Measurements from ENCODE around the gene HPN.

Gene HPN

DNA sequence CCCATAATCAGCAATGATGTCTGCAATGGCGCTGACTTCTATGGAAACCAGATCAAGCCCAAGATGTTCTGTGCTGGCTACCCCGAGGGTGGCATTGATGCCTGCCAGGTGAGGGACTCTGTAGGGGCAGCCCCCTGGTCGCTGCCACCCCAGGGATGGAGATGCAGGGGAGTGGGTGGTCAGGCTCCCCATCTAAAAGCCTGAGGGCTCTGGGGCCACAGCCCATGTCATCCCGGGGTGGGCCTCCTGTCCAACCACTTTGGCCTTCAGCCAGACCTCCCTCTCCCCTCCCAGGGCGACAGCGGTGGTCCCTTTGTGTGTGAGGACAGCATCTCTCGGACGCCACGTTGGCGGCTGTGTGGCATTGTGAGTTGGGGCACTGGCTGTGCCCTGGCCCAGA lies 24.1 kb downstream of the HPN start:
- no peak for DNase-seq

DNA sequence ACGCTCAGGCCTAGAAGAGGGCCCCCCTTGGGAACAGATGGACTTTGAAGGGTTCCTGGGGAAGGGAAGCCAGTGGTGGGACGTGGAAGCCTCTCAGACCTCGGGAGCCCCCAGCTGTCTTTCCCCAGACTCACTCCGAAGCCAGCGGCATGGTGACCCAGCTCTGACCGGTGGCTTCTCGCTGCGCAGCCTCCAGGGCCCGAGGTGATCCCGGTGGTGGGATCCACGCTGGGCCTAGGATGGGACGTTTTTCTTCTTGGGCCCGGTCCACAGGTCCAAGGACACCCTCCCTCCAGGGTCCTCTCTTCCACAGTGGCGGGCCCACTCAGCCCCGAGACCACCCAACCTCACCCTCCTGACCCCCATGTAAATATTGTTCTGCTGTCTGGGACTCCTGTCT lies 24.6 kb downstream of the HPN start:
- DNase-seq = no peak

DNA sequence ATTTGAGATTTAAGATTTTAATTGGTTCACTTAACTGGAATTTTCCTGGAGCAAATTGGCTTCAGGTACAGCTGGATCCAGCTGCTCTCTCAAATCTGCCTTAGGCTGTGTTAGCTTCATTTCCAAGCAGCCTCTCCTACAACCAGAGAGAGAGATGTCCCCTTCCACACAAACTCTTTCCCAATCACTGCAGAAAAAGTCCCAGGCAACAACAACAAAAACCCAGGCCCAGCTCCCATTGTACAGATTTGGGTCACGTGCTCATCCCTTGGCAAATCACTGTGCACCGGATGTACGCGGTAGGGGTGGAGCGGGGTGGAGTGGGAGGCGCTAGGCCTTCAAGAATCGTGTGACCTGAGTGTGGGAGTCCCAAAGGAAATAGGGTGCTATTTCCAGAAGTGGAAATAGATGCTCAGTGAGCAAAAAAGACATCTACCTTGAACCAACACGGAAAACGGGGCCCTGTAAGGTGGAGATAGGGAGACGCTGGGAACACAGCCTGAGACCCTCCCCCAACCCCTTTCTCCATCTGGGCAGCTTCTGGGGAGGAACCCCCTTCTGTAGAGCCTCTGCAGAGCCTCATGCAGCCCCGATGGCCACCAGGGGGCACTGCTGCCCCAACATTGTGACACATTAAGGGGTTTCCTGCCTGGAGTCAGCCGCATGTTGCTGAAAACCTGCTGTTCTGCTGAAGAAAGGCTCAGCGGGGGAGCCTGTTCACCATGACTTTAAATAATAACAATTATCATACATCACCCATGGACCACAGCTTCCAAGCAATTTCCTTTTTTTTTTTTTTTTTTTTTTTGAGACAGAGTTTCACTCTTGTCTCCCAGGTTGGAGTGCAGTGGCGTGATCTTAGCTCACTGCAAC lies 25.4 kb downstream of the HPN start:
- peak; percentile 24 for DNase-seq

DNA sequence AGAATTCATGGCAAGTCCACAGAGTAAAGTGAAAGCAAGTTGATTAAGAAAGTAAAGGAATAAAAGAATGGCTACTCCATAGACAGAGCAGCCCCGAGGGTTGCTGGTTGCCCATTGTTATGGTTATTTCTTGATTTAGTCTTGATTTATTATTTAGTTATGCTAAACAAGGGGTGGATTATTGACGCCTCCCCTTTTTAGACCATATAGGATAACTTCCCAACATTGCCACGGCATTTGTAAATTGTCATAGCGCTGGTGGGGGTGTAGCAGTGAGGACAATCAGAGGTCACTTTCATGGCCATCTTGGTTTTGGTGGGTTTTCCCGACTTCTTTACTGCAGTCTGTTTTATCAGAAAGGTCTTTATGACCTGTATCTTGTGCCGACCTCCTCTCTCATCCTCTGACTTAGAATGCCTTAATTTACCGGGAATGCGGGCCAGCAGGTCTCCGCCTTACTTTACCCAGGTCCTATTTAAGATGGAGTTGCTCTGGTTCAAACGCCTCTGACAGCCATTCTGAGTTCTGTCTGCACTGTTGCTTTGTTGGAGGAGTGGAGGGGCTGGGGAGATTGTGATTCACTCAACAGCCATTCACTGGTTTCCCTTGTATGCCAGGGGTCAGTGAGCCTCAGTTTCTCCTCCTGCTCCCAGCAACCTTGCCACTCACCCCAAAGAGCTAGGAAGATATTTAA lies 27.6 kb downstream of the HPN start:
- DNase-seq = no peak

DNA sequence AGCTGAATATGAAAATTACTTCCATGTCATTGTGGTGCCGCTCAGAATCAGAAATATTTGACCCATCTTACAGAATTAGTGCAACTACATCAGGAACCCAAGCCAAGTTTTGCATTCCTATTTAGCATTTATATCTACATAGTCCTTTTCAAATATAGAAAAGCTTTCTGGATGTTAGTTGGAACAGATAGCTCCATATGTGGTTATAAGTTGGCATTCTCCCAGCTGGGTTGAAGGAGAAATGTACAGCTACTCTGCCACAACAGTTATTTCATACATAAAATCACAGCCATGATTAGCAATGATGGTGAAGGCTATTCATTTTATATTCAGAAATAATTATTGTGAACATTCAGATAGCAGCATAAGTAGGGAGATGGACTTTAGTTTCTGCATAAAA lies 28.2 kb downstream of the HPN start:
- DNase-seq = no peak

DNA sequence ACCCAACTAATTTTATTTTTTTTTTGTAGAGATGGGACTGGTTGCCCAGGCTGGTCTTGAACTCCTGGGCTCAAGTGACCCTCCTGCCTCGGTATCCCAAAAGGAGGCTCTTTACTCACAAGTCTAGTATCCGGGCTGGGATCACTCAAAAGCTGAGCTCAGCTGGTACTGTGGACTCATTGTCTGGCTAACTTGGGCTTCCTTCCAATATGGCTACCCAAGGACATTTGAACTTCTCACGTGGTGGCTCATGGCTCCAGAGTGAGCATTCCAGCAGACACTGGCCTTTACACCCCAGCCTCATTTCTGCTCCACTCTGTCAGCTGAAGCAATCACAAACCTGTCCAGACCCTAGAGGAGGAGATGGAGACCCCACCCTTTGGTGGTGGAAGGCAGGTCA lies 28.9 kb downstream of the HPN start:
- no peak for DNase-seq

DNA sequence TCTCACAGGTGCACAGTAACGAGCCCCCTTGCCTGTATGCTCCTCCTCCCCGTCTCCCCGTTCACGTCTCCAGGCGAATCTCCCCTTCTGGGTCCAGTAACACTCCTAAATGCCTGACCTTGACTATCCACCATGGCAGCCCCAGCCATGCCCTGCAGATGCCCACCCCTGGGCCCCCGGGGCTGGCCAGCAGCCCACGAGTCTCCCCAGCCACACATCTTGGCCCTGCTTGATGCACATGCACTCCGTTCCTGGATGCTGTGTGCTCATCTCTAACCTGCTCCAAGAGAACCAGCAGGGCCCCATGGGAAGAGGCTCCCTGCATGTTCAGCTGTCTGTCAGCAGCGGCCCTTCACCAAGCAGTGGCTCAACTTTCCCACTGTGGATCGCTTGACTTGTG lies 32.0 kb downstream of the HPN start:
- DNase-seq = no peak

DNA sequence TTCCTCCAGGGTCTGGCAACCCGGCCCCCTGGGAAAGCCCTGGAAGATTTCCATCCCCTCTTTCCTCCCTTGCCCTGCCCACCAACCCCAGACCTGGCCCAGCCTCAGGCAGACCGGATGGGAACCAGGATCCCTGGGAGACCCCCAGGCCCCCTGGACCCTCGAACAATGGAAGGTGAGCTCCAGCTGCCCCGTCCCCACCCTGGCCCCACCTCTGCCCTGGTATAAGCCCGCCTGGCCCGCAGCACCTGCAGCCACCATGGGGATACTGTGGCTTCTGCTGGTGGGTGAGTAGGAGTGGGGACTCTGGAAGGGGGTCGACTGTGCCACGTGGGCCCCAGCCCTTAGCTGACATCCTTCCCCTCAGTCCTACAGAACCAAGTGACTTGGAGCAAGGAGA lies 32.4 kb downstream of the HPN start:
- DNase-seq = no peak

DNA sequence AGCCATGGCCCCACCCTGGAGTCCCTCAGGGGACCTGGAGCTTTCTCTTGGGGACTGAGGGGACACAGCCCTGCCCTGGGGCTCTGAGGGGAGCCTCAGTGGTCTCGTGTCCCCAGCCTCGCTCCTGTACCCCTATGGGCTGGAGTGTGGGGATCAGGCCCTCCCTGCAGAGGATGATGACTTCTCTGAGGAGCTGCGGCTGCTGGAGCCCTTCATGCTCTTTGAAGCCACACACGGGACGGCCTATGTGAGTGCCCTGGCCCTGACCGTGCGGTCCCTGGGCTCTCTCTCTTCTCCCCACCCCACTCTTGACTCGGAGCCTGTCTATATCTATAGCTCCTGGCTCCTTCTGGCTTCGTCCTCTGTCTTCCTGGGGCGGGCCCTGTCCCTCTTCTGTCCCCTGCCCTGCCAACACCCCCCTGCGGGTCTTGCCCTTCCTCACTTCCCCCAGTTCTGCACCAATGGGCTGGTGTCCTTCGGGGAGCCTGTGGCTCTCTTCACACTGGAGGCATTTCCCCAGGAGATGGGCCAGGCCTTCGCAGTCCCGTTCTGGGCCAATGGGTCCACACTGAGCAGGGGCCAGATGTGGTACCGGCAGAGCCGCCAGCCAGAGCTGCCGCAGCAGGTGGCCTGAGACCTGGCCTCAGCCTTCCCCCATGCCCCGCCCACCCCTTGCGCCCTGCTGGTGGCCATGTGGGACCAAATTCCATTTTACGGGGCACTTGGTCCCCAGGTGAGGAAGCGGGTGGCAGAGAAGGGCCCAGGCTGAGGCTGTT lies 33.1 kb downstream of the HPN start:
- DNase-seq = no peak

DNA sequence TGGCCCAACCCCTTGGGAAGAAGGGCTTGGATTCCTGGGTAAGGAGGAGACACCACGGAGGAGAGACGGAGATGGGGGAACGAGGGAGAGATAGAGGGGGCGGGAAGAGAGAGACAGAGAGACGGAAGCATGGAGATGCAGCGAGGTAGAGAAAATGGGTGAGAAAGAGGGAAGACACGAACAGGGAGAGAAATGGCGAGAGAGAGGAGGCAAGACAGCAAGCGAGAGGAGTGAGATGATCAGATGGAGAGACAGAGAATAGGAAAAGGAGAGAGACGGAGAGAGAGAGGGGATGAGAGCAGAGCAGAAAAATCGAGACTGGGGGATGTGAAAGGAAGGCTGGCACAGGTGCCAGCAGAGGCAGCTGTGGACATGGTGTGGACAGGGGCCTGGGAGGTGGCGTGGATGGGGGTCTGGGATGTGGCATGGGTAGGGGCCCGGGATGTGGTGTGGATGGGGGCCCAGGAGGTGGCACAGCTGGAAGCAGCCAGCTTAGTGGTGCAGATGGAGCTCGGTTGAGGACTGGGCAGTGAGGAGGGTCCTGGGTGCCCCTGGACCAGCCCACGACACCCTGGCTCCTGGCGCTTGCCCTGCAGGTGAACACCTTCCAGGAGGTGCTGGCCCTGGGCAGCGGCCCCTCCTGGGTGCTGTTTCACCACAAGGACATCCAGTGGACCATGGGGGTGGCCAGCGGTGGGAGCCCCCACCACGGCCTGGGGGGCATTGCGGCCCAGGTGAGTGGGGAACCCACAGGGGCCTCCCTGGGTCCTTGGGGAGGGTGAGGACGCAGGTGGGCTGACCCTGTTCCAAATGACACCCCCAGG lies 33.9 kb downstream of the HPN start:
- no peak for DNase-seq

DNA sequence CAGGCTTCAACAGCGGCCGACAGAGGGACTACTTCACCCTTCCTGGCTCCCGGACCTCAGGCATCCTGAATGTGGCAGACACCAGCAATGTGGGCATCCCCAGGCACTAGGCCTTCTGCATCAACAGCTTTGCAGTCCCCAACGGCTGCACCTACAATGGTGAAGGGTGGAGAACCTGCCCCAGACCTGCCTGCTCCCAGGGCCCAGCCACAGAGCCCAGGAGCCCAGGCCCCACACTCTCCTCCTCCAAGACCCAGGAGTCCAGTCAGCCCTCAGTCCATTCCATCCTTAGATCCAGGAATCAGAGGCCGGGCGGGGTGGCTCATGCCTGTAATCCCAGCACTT lies 34.5 kb downstream of the HPN start:
- no peak for DNase-seq

DNA sequence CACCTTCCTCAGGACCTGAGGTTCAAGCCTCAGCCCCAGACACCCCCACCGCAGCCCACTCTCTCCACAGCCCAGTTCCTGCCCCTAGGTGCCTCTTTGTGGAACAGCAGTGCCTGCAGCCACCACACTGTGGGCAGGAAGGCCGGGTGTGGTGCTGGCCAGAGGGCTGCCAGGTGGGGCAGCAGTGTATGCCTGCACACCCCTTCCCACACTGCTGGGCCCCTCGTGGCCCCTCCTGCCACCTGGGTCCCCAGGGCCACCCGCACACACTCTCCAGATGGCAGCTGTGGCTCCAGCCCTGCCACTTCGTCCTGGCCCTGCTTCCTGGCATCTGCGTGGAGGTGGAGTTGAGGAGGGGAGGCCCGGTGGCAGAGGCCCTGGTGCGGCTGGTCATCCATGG lies 35.1 kb downstream of the HPN start:
- no peak for DNase-seq

DNA sequence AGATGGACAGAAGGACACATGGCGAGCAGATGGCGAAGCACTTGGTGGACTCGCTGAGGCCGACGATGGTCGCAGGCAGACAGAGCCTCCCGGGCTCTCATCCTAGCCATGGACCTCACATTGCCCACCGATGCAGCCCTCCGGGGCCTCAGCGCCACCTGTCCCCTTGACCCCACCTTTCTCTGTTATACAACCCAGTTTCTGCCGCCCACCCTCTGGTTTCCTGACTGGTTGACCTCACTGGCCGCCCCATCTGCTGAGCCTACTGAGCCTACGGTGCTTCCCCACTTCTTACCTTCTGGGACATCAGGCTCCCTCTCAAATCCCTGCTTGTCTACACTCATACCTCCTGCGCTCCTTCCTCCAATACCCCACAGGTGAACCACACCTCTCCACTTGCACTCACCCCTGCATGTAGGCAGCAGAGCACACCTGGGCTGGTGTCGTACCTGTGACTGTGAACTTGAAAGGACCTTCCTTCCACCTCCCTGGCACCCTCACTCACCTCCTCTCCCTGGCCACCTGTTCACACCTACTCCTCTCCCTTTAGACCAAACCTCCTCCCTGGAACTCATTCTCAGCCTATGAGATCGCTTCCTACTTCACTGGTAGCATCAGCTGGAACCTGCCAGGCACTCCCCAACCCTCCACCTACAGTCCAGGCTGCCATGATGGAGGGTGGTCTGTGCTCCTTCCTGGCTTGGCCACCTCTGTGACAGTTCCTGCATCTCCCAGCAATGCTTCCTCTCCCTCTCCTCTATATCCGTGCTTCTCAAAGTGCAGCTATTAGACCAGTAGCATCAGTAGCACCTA lies 36.1 kb downstream of the HPN start:
- DNase-seq = no peak

DNA sequence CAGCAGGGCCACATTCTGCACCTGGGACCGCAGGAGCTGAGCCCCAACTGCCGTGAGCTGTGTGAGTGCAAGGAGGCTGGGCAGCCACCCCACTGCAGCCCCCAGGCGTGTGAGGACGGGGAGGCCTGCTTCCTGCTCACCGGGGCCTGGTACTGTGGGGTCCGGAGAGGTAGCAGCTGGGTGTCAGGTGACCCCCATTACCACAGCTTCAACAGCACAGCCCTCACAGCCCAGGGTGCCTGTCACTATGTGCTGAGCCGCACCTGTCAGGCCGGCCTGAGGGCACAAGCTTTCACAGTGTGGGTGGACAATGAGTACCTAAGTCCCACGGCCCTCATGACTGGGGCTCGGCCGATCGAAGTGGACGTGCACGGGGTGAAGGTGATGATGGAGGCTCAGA lies 38.3 kb downstream of the HPN start:
- DNase-seq = no peak

DNA sequence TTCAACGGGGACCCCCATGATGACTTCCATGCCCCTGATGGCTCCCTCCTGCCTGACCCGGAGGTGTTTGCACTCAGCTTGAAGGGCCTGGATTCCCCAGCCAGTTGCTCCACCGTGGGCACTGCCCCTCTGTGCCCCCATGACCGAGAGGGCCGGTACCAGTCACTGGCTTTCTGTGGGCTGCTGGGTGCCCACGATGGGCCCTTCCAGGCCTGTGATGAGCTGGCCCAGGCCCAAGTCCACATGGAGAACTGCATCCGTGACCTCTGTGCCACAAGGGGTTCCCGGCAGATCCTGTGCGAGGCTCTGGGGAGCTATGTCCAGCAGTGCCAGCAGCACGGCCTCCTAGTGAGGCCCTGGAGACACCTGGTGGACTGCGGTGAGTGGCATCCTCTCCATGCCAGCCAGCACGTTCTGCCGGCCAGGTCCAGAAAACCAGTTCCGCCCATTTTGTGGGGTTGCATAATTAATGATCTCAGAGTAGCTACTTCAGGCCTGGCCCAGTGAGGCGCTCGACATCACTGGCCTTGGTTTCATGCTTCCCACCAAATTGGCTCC lies 39.2 kb downstream of the HPN start:
- DNase-seq = no peak

DNA sequence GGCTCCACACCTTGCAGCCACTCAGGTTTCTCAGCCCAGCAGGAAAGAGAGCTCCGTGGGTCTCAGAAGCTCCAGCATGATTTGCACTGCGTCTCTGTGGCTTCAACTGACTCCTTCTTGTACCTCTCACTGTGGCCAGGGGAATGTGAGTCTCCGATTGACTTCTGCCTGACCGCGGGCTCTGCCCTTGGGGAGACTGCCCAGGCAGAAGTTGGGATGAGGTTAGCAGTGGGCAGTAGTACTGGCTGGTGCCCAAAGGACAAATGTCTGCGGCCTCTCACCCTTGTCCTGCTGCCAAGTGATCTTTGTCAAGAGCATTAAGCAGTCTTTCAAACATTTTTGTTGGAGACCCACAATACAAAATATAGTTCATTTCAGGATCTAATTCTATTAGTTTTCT lies 39.7 kb downstream of the HPN start:
- no peak for DNase-seq

DNA sequence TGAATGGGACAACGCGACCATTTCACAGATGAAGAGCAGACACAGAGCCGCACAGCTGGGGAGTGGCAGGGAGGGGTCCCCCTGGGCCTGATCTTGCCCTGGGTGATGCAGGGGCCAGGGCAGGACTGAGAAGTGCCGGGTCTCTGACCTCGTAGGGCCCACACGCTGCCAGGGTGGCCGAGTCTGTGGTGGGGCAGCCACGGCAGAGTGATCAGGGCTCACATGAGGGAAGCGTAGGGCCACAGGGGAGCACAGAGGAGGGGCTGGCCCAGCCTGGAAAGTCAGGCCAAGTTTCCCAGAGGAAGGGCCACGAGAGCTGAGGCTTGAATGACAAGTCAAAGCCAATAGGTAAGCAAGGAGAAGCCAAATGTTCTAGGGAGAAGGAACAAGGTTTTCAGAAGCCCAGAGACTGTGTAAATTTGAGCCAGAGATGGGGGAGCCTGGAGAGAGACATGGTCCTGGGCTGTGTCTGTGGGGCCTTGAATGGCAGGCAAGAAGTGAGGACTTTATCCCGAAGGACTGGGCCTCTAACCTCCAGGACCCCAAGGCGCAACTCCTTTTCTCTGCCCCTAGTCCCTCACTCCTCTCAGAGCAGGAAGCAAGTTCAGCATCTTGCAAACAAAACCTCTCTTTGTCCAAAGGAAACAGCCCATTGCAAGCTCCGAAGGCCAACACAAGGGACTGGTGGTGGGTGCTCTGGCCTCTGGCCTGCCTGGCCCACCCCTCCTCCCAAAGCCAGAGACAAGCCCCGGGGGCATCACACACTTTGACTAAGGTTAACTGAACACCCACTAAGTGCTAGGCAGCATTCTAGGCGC lies 42.4 kb downstream of the HPN start:
- no peak for DNase-seq

DNA sequence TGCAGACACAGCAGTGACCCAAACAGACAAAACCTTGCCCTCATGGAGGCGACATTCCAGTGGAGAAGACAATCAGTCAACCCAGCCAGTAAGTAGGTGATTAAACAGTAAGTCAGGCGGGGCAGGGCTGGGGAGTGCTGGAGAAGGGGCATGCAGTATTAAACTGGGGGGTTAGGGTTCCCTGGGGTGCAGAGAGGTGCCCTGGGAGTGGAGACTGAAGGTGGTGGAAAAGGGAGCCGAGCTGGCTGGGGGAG lies 42.9 kb downstream of the HPN start:
- no peak for DNase-seq

DNA sequence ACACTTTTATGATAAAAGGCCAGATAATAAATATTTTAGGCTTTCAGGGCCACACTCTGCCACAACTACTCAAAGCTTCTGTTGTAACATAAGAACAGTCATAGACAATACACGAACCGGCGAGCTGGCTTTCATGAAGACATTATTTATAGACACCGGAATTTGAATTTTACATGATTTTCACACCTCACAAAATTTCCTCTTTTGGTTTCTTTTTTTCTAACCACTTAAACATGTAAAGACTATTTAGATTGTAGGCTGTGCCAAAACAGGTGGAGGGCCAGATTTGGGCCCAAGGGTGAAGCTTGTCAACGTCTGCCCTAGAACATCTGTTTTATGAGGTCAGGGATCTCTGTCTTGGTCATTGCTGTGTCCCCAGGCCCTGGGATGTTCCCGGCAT lies 44.4 kb downstream of the HPN start:
- DNase-seq = no peak

DNA sequence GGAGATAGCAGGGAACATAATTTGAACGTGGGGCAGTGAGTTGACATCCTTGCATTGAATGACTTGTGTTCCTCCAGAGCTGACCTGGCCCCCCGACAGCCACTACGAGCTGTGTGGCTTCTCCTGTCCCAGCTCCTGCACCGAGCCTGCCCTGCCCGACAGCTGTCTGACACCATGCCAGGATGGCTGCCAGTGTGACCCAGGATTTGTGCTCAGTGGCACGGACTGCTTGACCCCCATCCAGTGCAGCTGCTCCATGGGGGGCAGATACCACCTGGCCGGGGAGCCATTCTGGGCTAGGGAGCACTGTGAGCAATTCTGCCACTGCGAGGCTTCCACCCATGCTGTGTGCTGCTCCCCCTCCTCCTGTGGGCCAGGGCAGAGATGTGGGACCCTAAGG lies 44.9 kb downstream of the HPN start:
- no peak for DNase-seq

DNA sequence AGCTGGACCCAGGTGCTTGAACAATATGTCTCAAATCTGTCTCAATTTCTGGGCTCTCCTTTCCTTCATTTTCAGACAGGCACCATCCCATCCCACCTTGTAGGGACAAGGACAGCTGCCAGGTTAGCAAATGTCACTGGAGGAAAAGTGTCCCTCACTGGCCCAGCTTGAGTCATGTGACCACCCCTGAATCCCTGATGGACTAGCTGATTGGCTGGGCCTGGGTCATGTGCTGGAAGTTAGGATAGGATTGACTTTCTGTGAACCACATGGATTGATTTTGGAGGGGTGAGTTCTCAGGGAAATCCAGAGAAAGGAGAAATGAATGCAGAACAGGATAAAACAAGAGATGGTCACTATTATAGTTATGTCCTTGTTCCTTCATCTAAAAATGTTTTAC lies 45.9 kb downstream of the HPN start:
- DNase-seq = no peak
